Calu3 (cell line): Measurements from ENCODE around the gene PPP3CA. TPM values are rescaled to one million over a fixed set of nuclear protein-coding genes. Genes with fewer than 3 reads are reported as not detected.

Experiments
- BruUV-seq: library from RNA; stranded (reverse); fragments of 400-500 nt; replicated peaks from 2 replicates; lab custom pipeline; 2021; lab: Mats Ljungman, UMichigan
- CTCF ChIA-PET: fragments of 300-600 bp; sonication (Branson Sonifier 250); formaldehyde crosslinking; loops from one replicate; lab custom pipeline; 2022; ENCODE audit warnings: antibody characterized with exemption; lab: Charles Lee
- DNase-seq: peaks from one replicate; pipeline ENCODE4 v3.0.0; 2022
- H3K27ac Mint-ChIP-seq: one replicate; pipeline ENCODE4 v1.8.0; 2022; ENCODE audit warnings: mixed read lengths; ENCODE audit not compliant: unreplicated experiment
- H3K27me3 Mint-ChIP-seq: one replicate; pipeline ENCODE4 v1.8.0; 2022; ENCODE audit warnings: mixed read lengths; ENCODE audit not compliant: unreplicated experiment
- H3K36me3 Mint-ChIP-seq: one replicate; pipeline ENCODE4 v1.8.0; 2022; ENCODE audit warnings: mild to moderate bottlenecking, moderate library complexity, mixed read lengths; ENCODE audit not compliant: insufficient read depth, unreplicated experiment
- H3K4me1 Mint-ChIP-seq: one replicate; pipeline ENCODE4 v1.8.0; 2022; ENCODE audit warnings: mild to moderate bottlenecking, low read depth, mixed read lengths; ENCODE audit not compliant: unreplicated experiment
- H3K4me3 Mint-ChIP-seq: one replicate; pipeline ENCODE4 v1.8.0; 2022; ENCODE audit warnings: mild to moderate bottlenecking, low read depth, moderate library complexity, mixed read lengths; ENCODE audit not compliant: unreplicated experiment
- H3K9me3 Mint-ChIP-seq: one replicate; pipeline ENCODE4 v1.8.0; 2022; ENCODE audit warnings: low read depth, mixed read lengths; ENCODE audit not compliant: unreplicated experiment
- intact Hi-C: fragments of 100-400 bp; cut with micrococcal nuclease; formaldehyde crosslinking; loops from one replicate; pipeline ENCODE4 v1.10.0; 2022; ENCODE audit not compliant: unreplicated experiment
- total RNA-seq: library from RNA; stranded (reverse); gene quantifications from 2 replicates; pipeline ENCODE4 v1.2.3, GENCODE V29; 2022
- TF ChIP-seq, protein P1 (sequence below): fragments of 200-600 bp; IDR thresholded peaks from one replicate; pipeline ENCODE4 v1.8.0; 2022; ENCODE audit warnings: antibody characterized with exemption; ENCODE audit not compliant: unreplicated experiment

PPP3CA gene
- total RNA-seq, 1 experiment from 2014 or later, result 33.7 TPM

DNA sequence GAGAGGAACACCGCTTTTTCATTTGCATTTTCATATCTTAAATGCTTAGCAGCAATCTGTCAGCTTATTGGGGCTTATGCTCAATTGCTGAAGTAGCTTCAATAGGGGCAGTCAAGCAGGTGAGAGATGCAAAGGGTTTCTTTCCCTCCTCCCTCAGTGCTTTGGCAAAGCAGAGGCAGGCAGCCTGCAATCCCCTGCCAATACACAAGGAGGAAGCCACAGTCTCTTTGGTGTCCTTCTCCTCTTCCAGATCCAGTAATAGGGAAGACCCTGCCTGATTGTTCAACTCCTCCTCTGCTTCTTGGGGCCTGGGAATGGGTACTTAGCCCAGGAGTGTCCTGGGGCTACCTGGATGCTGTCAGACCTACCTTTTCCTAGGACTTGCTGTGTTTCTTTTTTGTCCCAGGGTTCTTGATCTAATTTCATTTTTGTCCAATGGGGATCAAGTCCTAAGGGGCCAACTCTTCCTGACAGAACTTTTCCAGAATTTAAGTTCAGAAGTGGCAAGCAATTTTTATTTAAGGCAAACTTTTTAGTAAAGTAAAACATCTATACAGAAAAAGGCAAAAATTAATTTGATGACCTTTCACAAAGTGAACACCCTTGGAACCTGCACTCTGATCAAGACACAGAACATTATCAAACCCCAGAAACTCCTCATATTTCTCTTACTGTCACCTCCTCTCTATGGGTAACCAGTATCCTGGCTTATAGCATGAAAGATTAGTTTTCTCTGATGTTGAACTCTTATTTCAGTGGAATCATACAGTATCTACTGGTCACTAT is 260.3 kb downstream of the PPP3CA start:
- H3K27ac Mint-ChIP-seq, result no peak overlapping the region
- intact Hi-C loops, result no loop called here
- no peaks in the 10 kb centered on the region for H3K9me3 Mint-ChIP-seq
- BruUV-seq, result no TSS peak
- CTCF ChIA-PET, result interaction anchor here (1.5 kb wide), 1 partner anchor 67 kb away, joined by 4 read pairs; no protein-coding TSS in a partner anchor
- DNase-seq, result no peak
- no peaks in the 10 kb centered on the region for H3K36me3 Mint-ChIP-seq
- H3K4me3 Mint-ChIP-seq, result no peak overlapping the region
- TF ChIP-seq, protein P1, sequence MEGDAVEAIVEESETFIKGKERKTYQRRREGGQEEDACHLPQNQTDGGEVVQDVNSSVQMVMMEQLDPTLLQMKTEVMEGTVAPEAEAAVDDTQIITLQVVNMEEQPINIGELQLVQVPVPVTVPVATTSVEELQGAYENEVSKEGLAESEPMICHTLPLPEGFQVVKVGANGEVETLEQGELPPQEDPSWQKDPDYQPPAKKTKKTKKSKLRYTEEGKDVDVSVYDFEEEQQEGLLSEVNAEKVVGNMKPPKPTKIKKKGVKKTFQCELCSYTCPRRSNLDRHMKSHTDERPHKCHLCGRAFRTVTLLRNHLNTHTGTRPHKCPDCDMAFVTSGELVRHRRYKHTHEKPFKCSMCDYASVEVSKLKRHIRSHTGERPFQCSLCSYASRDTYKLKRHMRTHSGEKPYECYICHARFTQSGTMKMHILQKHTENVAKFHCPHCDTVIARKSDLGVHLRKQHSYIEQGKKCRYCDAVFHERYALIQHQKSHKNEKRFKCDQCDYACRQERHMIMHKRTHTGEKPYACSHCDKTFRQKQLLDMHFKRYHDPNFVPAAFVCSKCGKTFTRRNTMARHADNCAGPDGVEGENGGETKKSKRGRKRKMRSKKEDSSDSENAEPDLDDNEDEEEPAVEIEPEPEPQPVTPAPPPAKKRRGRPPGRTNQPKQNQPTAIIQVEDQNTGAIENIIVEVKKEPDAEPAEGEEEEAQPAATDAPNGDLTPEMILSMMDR, result no peak
- no peaks in the 10 kb centered on the region for H3K4me1 Mint-ChIP-seq
- no peaks in the 10 kb centered on the region for H3K27me3 Mint-ChIP-seq

DNA sequence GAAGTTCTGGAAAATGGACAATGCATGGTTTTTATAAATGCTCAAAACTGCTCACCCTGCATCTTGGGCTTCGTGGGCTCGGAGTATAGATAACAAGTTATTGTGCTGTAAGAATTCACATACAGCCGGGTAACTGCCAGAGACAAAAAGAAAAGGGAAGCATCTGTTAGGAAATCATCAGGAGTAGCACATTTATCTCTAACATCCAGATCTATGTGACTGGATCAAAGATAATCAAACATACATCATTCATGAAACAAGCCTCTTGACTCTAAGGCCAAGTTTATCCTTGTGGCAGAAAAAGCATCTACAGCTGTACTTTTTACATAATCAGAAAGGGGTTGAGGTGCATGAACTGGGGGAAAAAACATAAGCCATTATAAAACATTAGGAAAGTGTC is 264.2 kb downstream of the PPP3CA start:
- Mint-ChIP-seq H3K4me1 (no peaks in the 10 kb centered on the region), H3K36me3 (no peaks in the 10 kb centered on the region), H3K4me3 (no peak overlapping the region), H3K27ac (no peak overlapping the region), H3K9me3 (no peaks in the 10 kb centered on the region), H3K27me3 (no peaks in the 10 kb centered on the region)
- TF ChIP-seq, protein P1, result no peak
- DNase-seq, result no peak
- intact Hi-C loops, result no loop called here
- BruUV-seq, result no TSS peak
- CTCF ChIA-PET, result no interaction called here

DNA sequence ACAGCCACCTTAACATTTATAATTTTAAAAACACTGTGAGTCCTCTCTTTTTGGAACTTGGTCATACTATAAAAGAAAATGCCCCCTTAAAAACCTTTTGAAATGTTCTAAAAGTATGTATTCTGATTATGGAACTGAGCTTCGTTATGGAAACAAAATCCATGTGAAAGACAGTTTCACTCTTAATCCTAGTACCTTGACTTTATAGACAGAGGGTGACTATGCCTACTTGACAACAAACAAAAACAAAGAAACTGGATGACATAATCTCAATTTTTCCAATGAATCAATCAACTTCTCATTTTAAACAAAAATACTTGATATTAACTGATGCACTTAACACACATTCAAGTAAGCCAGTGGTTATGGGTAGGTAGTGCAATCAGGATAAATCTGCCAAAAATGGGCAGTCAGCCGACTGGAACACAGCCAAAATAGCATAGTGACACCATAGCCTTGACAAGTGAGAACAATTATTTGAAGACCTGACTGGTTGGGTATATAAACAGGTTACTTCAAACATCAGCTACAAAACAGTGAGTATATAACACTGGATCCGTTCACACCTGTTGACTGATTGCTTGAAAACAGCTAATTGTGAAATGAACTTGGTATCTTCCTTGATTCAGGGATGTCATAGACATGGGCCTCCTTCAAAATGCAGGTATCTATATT is 265.5 kb downstream of the PPP3CA start:
- H3K36me3 Mint-ChIP-seq, result no peaks in the 10 kb centered on the region
- DNase-seq, result no peak
- TF ChIP-seq, protein P1, result no peak
- H3K4me1 Mint-ChIP-seq, result no peaks in the 10 kb centered on the region
- H3K27ac Mint-ChIP-seq, result no peak overlapping the region
- intact Hi-C loops, result no loop called here
- BruUV-seq, result no TSS peak
- no peaks in the 10 kb centered on the region for H3K9me3 Mint-ChIP-seq
- CTCF ChIA-PET, result no interaction called here
- no peak overlapping the region for H3K4me3 Mint-ChIP-seq
- H3K27me3 Mint-ChIP-seq, result no peaks in the 10 kb centered on the region

DNA sequence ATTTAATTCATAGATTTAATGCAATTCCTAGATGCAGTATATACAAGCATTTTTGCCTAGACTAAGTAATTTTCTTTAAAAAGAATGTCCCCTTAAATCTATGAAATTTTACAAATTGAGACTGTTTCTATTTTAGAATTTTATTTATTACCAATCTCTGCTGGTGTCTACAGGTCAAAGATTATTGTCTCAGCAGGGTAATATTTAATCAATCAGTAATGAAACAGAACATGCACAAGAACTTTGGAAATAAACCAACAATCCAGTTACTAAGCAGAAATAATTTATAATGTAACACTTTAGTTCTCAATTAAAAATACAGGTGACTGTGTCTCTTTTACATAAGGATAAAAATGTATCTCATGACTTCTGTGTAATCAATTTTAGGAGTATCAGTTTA is 266.2 kb downstream of the PPP3CA start:
- no peaks in the 10 kb centered on the region for H3K27me3 Mint-ChIP-seq
- intact Hi-C loops, result no loop called here
- CTCF ChIA-PET, result no interaction called here
- H3K36me3 Mint-ChIP-seq, result no peaks in the 10 kb centered on the region
- no peak overlapping the region for H3K4me3 Mint-ChIP-seq
- no peaks in the 10 kb centered on the region for H3K9me3 Mint-ChIP-seq
- TF ChIP-seq, protein P1, result no peak
- H3K27ac Mint-ChIP-seq, result no peak overlapping the region
- H3K4me1 Mint-ChIP-seq, result no peaks in the 10 kb centered on the region
- no TSS peak for BruUV-seq
- no peak for DNase-seq
